ENCODE data around the gene CHST8.

DNA sequence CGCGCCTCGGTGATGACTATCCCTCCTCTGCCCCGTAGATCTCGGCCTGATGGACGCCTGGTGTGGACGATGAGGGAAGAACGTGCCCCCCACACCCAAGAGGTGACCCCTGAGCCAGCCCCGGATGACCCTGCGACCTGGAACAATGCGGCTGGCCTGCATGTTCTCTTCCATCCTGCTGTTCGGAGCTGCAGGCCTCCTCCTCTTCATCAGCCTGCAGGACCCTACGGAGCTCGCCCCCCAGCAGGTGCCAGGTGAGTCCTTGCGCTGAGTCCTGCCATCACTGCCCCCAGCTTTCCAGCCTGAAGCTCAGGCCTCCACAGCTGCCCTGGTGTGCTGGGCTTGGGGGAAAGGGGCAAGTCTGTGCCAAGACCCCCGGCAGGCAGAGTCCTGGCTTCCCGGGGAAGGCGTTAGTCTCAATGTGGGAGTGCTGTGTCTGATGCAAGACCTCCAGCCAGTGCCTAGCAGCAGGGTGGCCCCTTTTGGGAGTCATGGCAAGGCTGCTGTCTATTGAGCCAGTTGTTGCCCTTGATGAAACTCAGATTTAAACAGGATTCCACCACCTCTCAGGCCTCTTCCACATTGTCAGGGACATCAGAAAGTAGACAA, 67.5 kb downstream of the CHST8 start:
- TF ChIP-seq, protein P1, sequence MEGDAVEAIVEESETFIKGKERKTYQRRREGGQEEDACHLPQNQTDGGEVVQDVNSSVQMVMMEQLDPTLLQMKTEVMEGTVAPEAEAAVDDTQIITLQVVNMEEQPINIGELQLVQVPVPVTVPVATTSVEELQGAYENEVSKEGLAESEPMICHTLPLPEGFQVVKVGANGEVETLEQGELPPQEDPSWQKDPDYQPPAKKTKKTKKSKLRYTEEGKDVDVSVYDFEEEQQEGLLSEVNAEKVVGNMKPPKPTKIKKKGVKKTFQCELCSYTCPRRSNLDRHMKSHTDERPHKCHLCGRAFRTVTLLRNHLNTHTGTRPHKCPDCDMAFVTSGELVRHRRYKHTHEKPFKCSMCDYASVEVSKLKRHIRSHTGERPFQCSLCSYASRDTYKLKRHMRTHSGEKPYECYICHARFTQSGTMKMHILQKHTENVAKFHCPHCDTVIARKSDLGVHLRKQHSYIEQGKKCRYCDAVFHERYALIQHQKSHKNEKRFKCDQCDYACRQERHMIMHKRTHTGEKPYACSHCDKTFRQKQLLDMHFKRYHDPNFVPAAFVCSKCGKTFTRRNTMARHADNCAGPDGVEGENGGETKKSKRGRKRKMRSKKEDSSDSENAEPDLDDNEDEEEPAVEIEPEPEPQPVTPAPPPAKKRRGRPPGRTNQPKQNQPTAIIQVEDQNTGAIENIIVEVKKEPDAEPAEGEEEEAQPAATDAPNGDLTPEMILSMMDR (IDR thresholded peaks at IDR 0.05) = no peak
- no peak for TF ChIP-seq POLR2A (IDR thresholded peaks at IDR 0.05; ENCODE audit: low read depth)
- TF ChIP-seq EP300 (IDR thresholded peaks at IDR 0.05) = no peak
